ENCODE measurements around the gene ZMAT5. TPM values are rescaled to one million over a fixed set of nuclear protein-coding genes. Genes with fewer than 3 reads are reported as not detected.

ZMAT5 gene
- total RNA-seq, 1 donor from 2014 or later: 18.8 TPM

GRCh38 chr22:29798801-29799200 is 32.0 kb upstream of the ZMAT5 start:
- TF ChIP-seq, protein P1, sequence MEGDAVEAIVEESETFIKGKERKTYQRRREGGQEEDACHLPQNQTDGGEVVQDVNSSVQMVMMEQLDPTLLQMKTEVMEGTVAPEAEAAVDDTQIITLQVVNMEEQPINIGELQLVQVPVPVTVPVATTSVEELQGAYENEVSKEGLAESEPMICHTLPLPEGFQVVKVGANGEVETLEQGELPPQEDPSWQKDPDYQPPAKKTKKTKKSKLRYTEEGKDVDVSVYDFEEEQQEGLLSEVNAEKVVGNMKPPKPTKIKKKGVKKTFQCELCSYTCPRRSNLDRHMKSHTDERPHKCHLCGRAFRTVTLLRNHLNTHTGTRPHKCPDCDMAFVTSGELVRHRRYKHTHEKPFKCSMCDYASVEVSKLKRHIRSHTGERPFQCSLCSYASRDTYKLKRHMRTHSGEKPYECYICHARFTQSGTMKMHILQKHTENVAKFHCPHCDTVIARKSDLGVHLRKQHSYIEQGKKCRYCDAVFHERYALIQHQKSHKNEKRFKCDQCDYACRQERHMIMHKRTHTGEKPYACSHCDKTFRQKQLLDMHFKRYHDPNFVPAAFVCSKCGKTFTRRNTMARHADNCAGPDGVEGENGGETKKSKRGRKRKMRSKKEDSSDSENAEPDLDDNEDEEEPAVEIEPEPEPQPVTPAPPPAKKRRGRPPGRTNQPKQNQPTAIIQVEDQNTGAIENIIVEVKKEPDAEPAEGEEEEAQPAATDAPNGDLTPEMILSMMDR (IDR thresholded peaks at IDR 0.05): no peak
- Mint-ChIP-seq H3K9me3 (ENCODE audit: low read depth) (no peaks in the 10 kb centered on the region), H3K4me1 (ENCODE audit: low read depth) (peaks cover 28% of the 10 kb centered on the region), H3K27ac (ENCODE audit: unreplicated experiment) (no peak overlapping the region), H3K36me3 (ENCODE audit: low read depth) (peaks cover 26% of the 10 kb centered on the region), H3K27me3 (ENCODE audit: low read depth) (no peaks in the 10 kb centered on the region), H3K4me3 (ENCODE audit: unreplicated experiment) (no peak overlapping the region)
- DNase-seq (ENCODE audit: low spot score): no peak

- no peaks in the 10 kb centered on the region for H3K27me3 Mint-ChIP-seq (ENCODE audit: low read depth)
- no peaks in the 10 kb centered on the region for H3K9me3 Mint-ChIP-seq (ENCODE audit: low read depth)
These were observed 31.5 kb upstream of the ZMAT5 start for GRCh38 chr22:29798318-29798717.

GRCh38 chr22:29797351-29797750 is 30.5 kb upstream of the ZMAT5 start:
- no peak overlapping the region for H3K27ac Mint-ChIP-seq (ENCODE audit: unreplicated experiment)
- no peaks in the 10 kb centered on the region for H3K9me3 Mint-ChIP-seq (ENCODE audit: low read depth)
- H3K36me3 Mint-ChIP-seq (ENCODE audit: low read depth): peaks cover 26% of the 10 kb centered on the region
- H3K4me3 Mint-ChIP-seq (ENCODE audit: unreplicated experiment): no peak overlapping the region
- H3K27me3 Mint-ChIP-seq (ENCODE audit: low read depth): no peaks in the 10 kb centered on the region
- DNase-seq (ENCODE audit: low spot score): no peak
- peaks cover 28% of the 10 kb centered on the region for H3K4me1 Mint-ChIP-seq (ENCODE audit: low read depth)
- TF ChIP-seq, protein P1 (IDR thresholded peaks at IDR 0.05): no peak

More at GRCh38 chr22:29798318-29798717, 31.5 kb upstream of the ZMAT5 start:
- no peak for DNase-seq (ENCODE audit: low spot score)
- TF ChIP-seq, protein P1 (IDR thresholded peaks at IDR 0.05): no peak
- H3K36me3 Mint-ChIP-seq (ENCODE audit: low read depth): peaks cover 21% of the 10 kb centered on the region
- no peak overlapping the region for H3K4me3 Mint-ChIP-seq (ENCODE audit: unreplicated experiment)
- no peak overlapping the region for H3K27ac Mint-ChIP-seq (ENCODE audit: unreplicated experiment)
- peaks cover 28% of the 10 kb centered on the region for H3K4me1 Mint-ChIP-seq (ENCODE audit: low read depth)

- H3K27ac Mint-ChIP-seq (ENCODE audit: unreplicated experiment): peak overlapping the region; percentile 9
These were observed 28.9 kb upstream of the ZMAT5 start for GRCh38 chr22:29795663-29796062.

DNA sequence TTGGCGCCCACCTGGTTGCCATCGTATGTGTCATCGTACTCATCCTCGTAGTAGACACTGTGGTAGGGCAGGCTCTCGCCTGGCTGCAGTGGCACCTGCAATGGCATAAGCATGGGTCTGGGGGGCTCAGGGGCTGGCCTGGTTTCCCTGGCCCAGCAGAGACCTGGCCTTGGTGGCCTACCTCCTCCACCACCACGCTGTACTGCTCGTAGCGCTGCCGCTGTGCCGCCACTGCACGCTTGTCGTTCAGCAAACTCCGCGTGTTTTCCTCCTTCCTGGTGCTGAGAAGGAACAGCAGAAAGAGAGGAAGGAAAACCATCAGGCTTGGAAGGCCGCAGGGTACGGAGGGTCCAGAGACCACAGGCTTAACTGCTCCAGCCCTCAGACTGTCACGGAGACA is 26.6 kb upstream of the ZMAT5 start:
- no peaks in the 10 kb centered on the region for H3K27me3 Mint-ChIP-seq (ENCODE audit: low read depth)
- TF ChIP-seq, protein P1 (IDR thresholded peaks at IDR 0.05): no peak
- peaks cover 25% of the 10 kb centered on the region for H3K36me3 Mint-ChIP-seq (ENCODE audit: low read depth)
- H3K9me3 Mint-ChIP-seq (ENCODE audit: low read depth): no peaks in the 10 kb centered on the region
- DNase-seq (ENCODE audit: low spot score): no peak
- no peak overlapping the region for H3K27ac Mint-ChIP-seq (ENCODE audit: unreplicated experiment)
- H3K4me3 Mint-ChIP-seq (ENCODE audit: unreplicated experiment): no peak overlapping the region
- peaks cover 14% of the 10 kb centered on the region for H3K4me1 Mint-ChIP-seq (ENCODE audit: low read depth)

More at GRCh38 chr22:29795663-29796062, 28.9 kb upstream of the ZMAT5 start:
- Mint-ChIP-seq H3K4me3 (ENCODE audit: unreplicated experiment) (no peak overlapping the region), H3K27me3 (ENCODE audit: low read depth) (no peaks in the 10 kb centered on the region), H3K9me3 (ENCODE audit: low read depth) (no peaks in the 10 kb centered on the region), H3K4me1 (ENCODE audit: low read depth) (peaks cover 28% of the 10 kb centered on the region), H3K36me3 (ENCODE audit: low read depth) (peaks cover 22% of the 10 kb centered on the region)
- no peak for DNase-seq (ENCODE audit: low spot score)
- TF ChIP-seq, protein P1 (IDR thresholded peaks at IDR 0.05): no peak
